ENCODE measurements around the gene TDRD7.
"Not testable (repeated sequence)": the region's sequence is repeated elsewhere in the genome, so short reads cannot be mapped to it uniquely, and the experiment has no call there.

- TF ChIP-seq MAX (CRISPR knock-in tag; IDR thresholded peaks at IDR 0.05); ZNF416 (CRISPR knock-in tag; IDR thresholded peaks at IDR 0.05); CTCF (IDR thresholded peaks at IDR 0.05); TCF7 (CRISPR knock-in tag; IDR thresholded peaks at IDR 0.05; ENCODE audit: low read depth); USF2 (CRISPR knock-in tag; IDR thresholded peaks at IDR 0.05); ATF3 (CRISPR knock-in tag; conservative IDR thresholded peaks at IDR 0.05); FOXK1 (CRISPR knock-in tag; IDR thresholded peaks at IDR 0.05); CBFB (CRISPR knock-in tag; IDR thresholded peaks at IDR 0.05; ENCODE audit: low read depth); FOXP1 (CRISPR knock-in tag; IDR thresholded peaks at IDR 0.05; ENCODE audit: borderline replicate concordance); AFF4 (CRISPR knock-in tag; IDR thresholded peaks at IDR 0.05; ENCODE audit: borderline replicate concordance); ZNF512 (CRISPR knock-in tag; IDR thresholded peaks at IDR 0.05; ENCODE audit: borderline replicate concordance); IRF2 (CRISPR knock-in tag; IDR thresholded peaks at IDR 0.05; ENCODE audit: borderline replicate concordance, low read depth); PRRX2 (CRISPR knock-in tag; IDR thresholded peaks at IDR 0.05); KAT7 (CRISPR knock-in tag; IDR thresholded peaks at IDR 0.05; ENCODE audit: borderline replicate concordance): not testable (repeated sequence)
These were observed 85.9 kb downstream of the TDRD7 start for GRCh38 chr9:97497558-97498375.

All from WTC11 (cell line).